ENCODE data around the gene PER3.
"Not testable (repeated sequence)": the region's sequence is repeated elsewhere in the genome, so short reads cannot be mapped to it uniquely, and the experiment has no call there.

The PER3 gene

GRCh38 chr1:7780976-7781375 lies 3.1 kb upstream of the PER3 start:
- DNase-seq, result no peak

- no peak for DNase-seq
Observed at GRCh38 chr1:7781501-7781900, 2.6 kb upstream of the PER3 start.

GRCh38 chr1:7781923-7782495 lies 2.1 kb upstream of the PER3 start:
- peak; percentile 27 for DNase-seq

DNA sequence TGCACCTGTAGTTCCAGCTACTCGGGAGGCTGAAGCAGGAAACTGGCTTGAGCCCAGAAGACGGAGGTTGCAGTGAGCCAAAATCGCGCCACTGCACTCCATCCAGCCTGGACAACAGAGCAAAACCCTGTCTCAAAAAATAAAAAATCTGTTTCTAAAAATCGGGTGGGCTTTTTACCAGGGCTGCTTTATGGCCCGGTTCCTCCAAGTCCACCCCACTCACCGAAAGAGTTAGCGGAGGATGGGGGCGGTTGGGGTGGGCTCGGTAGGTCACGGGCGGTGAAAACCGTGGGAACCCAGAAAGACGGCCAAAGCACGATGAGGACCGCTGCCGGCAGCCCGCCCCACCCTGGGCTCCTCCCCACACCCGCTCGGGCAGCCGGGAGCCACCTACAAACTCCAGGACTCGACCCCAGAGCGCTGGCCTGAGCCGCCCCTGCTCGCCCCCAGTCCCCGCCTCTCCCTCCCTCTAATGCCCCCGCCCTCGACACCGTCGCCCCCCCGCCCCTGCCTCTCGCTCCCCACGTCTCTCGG lies 846 bp upstream of the PER3 start:
- DNase-seq, result no peak

DNA sequence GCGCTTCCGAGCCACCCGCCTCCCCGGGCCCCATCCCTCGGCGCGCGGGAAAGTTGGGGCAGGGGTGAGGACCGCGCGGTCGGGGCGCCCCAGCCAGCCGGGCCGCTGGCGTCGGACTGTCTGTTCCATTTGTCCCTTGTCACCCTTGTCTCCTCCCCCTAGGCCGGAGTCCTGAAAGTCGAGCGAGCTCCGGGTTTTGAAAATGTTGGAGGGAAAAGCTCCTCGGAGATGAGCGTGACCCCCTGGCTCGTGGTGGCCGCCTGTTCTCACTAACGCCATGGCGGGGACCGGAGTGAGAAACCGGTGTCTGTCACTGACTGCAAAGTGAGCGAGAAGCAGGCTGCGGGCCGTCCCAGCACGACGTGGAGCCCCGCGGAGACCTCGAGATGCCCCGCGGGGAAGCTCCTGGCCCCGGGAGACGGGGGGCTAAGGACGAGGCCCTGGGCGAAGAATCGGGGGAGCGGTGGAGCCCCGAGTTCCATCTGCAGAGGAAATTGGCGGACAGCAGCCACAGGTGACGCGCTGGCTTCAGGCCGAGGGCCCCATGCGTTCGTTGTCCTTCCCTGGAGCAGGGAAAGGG lies 491 bp downstream of the PER3 start:
- no peak for DNase-seq

- DNase-seq, result no peak
Observed at GRCh38 chr1:7785108-7785507, 1.0 kb downstream of the PER3 start.

DNA sequence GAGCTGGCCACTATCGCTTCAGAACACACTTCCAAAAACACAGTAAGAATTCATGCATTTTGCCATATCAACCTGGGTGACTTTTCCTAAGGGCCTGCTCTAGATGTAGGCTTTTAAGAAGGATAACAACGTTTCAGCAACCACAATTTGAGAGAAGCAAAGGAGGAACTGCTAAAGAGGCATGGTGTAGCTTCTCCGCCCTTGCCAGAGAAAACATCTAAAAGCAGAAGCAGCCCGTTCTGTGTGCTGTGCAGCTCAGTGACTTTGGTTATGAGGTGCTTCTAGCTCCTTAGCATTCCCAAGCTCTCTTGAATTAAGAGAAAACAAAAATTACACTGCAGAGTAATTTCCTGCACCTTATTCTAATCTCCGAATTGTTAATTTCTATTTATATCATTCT lies 2.7 kb downstream of the PER3 start:
- DNase-seq, result no peak

DNA sequence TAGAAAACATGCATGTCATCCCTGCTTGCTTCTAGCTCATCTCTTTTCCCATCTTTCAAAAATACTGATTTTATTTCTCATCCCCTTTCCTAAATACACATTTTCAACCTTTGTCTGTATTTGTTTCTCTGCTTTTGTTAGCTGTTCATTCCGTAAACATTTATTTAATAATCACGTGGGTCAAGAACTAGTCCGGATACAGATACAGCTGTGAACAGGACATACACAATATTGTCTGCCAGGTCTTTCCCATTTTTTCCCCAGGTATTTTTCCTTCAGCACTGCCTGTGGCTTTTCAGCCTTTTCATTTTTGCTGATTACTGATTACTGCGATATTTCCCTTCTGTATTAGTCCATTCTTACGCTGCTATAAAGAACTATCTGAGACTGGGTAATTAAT lies 5.7 kb downstream of the PER3 start:
- DNase-seq, result no peak

DNA sequence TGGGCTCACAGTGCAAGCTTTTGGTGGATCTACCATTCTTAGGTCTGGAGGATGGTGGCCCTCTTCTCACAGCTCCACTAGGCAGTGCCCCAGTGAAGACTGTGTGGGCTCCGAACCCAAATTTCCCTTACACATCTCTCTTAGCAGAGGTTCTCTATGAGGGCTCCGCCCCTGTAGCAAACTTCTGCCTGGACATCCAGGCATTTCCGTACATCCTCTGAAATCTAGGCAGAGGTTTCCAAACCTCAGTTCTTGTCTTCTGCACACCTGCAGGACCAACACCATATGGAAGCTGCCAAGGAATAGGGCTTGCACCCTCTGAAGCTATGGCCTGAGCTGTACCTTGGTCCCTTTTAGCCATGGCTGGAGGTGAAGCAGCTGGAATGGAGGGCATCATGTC lies 6.9 kb downstream of the PER3 start:
- not testable (repeated sequence) for DNase-seq

DNA sequence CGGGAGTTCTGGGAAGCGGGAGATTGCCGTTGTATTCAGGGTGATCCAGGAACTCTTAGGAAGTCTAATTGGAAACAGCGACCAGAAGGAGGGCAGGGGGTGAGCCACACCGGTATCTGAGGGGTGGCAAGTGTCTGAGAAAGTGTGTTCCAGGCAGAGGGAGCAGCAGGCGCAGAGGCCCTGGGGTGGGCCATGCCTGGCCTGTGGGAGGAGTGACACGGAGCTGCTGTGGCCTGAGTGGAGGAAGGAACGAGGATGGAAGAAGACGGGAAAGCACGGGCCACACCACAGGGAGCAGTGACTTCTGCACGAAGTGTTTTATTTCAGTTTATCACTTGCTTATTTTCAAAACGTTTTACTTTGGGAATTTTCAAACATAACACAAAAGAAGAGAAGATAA lies 11.3 kb downstream of the PER3 start:
- no peak for DNase-seq

DNA sequence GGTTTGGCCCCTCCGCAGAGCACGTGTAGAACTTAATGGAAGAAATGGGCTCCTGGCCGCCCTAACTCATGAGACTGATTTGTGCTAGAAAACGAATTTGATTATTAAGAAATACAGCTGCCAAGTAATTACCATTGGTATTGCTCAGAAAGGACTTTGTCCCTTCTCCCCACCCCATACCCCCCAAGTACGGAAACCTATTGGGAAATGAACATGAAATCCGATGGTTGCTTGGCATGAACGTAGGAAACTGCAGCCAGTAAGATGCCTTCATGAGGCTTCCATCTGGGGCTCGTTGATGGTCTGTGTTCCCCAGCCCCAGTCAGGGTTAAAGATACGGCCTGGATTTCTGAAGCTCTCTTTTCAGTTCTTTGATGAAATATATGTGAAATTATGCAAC lies 21.4 kb downstream of the PER3 start:
- DNase-seq, result no peak

- peak; percentile 24 for DNase-seq
Observed at GRCh38 chr1:7808253-7808844, 24.3 kb downstream of the PER3 start.

- no peak for DNase-seq
Observed at GRCh38 chr1:7809742-7810141, 25.7 kb downstream of the PER3 start.

GRCh38 chr1:7810395-7810794 lies 26.3 kb downstream of the PER3 start:
- no peak for DNase-seq

GRCh38 chr1:7811476-7811875 lies 27.4 kb downstream of the PER3 start:
- no peak for DNase-seq

DNA sequence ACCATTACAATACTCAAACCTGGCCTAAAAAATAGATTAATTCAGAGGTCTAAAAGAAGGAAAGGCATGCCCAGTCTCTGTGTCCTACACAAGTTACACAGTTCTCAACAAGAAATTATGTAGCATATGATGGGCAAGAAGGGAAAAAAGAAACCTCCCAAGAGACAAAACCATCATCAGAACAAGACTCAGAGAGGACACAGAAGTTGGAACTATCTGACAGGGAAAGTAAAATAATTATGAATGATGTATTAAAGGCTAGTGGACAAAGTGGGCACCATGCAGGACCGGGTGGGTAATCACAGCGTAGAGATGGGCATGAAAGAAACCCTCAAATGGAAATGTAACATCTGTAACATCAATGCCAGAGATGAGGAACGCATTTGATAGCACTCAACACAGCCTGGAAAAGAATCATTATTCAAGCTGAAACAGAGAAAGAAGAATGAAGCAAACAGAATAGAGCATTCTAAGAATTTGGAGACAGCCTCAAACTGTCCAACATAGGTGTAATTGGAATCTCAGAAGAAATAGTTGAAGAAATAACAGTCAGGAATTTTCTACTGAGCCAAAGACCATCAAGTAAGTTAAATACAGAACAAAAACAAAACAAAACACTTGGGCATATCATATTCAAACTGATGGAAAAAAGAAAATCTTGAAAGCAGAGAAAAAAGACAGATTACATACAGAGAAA lies 29.7 kb downstream of the PER3 start:
- no peak for DNase-seq

- DNase-seq, result no peak
Observed at GRCh38 chr1:7821282-7821681, 37.2 kb downstream of the PER3 start.

DNA sequence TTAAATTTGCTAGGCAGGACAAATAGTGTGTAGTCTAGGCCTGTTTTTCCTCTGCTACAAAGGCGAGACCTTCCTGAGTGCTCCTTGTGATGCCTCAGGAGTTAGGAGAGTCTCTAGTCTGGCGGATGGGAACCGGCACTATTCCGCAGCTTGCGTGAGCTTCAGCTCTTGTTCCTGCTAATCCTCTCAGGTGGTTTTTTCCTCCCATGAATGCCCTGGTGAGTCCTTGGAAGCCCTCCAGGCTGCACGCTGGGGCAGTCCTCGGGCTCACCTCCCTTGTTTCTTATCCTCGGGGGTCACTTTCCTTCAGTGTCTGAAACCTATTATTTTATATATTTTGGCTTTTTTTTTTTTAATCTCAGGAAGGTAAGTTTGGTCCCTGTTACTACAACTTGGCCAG lies 40.6 kb downstream of the PER3 start:
- no peak for DNase-seq

DNA sequence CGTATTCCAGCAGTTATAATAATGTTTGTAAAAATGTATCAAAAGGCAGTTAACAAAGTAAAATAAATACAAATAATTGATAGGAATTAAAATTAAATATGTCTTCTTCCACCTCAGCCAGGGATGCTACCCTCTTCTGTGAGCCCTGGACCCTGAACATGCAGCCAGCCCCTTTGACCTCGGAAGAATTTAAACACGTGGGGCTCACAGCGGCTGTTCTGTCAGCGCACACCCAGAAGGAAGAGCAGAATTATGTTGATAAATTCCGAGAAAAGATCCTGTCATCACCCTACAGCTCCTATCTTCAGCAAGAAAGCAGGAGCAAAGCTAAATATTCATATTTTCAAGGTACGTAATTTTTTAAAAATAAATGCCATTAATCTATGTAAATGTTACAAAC lies 42.3 kb downstream of the PER3 start:
- no peak for DNase-seq

- peak; percentile 31 for DNase-seq
Observed at GRCh38 chr1:7827126-7827955, 43.2 kb downstream of the PER3 start.

DNA sequence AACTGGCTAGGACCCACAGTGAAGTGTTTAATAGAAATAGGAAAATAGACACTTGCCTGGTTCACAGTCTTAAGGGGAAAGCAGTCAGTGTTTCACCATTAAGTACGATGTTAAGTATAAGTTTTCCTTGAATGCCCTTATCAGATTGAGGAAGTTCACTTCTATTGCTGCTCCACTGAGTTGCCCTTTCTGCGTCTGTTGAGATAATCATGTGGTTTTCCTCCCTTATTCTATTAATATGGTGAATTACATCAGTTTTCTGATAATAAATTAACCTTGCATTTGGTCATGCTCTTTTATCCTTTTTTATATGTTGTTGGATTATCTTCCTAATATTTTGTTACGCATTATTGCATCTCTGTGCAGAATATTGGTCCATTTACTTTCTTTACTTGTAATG lies 47.4 kb downstream of the PER3 start:
- DNase-seq, result no peak

- no peak for DNase-seq
Observed at GRCh38 chr1:7833035-7833434, 48.9 kb downstream of the PER3 start.

DNA sequence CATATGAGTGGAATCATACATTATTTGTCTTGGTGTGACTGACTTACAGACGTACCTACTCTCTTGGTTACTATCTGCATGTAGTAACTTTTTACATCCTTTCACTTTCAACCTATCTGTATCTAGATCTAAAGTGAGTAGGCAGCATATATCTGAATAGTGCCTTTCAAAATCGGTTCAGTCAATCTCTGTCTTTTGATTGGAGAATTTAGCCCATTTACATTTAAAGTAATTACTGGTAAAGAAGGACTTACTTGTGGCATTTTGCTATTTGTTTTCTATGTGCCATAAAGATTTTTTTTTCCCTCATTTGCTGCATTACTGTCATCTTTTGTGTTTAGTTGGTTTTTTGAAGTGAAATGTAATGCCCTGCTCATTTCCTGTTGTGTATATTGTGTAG lies 54.6 kb downstream of the PER3 start:
- DNase-seq, result no peak
